Epithelial cell of proximal tubule (primary cell): ENCODE results near the gene LRRC14B. TPM values are rescaled to one million over a fixed set of nuclear protein-coding genes. Genes with fewer than 3 reads are reported as not detected.

Experiments
- DNase-seq: peaks from one replicate; pipeline ENCODE4 v3.0.0-alpha.2; 2011; ENCODE audit warnings: low read depth
- H3K4me3 ChIP-seq: 2 replicates; pipeline ENCODE4 v1.5.1; 2011; ENCODE audit warnings: low read depth, mild to moderate bottlenecking, low read length
- total RNA-seq: library from RNA; depleted of rRNA; stranded (reverse); fragments of >200 nt; gene quantifications from 2 replicates; pipeline ENCODE4 v1.2.3, GENCODE V29; 2015
- TF ChIP-seq, protein P1 (sequence below): conservative IDR thresholded peaks from 2 replicates; pipeline ENCODE4 v1.5.1; 2012; ENCODE audit warnings: low read depth, mild to moderate bottlenecking, low read length

LRRC14B gene
- total RNA-seq, 1 donor from 2014 or later, result not detected

DNA sequence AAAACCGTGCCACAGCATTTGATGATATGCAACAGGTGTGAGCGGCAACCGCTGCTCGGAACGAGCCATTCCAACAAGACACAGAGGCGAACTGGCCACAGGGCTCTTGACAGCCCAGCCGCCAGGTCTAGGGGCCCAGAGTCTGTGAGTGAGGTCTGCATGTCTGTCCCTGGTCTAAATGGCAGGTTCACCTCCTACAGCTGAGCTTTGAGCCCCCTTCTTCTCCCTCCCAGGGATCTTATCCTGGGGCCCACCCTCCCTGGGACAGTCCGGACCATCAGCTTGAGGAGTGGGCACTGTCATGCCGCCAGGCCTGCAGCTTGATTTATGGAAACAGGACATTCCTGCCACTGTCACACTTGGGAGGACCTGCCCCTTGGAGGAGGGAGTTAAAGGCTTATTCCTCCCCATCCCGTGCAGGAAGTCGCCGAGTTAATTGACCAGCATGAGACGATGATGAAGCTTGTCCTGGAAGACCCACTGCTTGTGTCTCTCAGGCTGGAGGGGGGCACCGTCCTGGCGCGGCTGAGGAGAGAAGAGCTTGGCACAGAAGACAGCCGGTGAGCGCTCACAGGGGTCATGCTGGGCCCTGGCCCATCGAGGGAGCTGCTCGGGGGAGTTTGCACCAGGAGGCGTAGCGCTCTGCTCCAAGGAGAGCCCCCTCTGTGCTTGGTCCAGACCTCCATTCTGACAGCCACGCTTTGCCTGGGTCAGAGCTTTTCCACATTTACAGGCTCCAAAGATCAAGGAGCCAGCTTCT, 35.5 kb upstream of the LRRC14B start:
- H3K4me3 ChIP-seq, result no peak overlapping the region
- TF ChIP-seq, protein P1, sequence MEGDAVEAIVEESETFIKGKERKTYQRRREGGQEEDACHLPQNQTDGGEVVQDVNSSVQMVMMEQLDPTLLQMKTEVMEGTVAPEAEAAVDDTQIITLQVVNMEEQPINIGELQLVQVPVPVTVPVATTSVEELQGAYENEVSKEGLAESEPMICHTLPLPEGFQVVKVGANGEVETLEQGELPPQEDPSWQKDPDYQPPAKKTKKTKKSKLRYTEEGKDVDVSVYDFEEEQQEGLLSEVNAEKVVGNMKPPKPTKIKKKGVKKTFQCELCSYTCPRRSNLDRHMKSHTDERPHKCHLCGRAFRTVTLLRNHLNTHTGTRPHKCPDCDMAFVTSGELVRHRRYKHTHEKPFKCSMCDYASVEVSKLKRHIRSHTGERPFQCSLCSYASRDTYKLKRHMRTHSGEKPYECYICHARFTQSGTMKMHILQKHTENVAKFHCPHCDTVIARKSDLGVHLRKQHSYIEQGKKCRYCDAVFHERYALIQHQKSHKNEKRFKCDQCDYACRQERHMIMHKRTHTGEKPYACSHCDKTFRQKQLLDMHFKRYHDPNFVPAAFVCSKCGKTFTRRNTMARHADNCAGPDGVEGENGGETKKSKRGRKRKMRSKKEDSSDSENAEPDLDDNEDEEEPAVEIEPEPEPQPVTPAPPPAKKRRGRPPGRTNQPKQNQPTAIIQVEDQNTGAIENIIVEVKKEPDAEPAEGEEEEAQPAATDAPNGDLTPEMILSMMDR, result no peak
- no peak for DNase-seq

DNA sequence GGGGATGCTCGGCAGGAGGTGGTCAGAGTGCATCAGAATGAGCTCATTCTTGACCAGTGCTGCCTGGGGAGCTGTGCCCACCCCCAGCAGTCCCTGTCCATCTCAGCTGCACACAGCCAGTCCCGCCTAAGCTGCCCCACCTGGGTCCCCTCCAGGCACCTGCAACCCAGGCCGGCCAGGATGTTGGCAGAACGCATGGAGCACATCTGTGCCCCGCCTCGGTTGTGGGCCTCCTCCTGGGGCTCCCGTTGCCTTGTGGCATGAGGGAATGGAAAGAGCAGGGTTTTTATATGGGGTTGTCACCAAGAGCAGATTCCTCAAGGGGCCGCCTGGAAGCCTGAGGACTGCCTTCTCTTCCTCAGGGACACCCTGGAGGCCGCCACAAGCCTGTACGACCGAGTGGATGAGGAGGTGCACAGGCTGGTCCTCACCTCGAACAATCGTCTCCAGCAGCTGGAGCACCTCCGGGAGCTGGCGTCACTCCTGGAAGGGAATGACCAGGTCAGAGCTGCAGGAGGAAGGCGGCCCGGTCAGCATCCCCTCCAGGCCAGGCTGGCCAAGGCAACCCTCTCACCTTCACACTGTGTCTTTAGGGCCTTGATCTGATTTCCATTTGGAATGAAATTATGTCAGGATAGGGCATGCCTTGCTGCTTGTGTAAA, 34.8 kb upstream of the LRRC14B start:
- no peak overlapping the region for H3K4me3 ChIP-seq
- DNase-seq, result no peak
- TF ChIP-seq, protein P1, result no peak

DNA sequence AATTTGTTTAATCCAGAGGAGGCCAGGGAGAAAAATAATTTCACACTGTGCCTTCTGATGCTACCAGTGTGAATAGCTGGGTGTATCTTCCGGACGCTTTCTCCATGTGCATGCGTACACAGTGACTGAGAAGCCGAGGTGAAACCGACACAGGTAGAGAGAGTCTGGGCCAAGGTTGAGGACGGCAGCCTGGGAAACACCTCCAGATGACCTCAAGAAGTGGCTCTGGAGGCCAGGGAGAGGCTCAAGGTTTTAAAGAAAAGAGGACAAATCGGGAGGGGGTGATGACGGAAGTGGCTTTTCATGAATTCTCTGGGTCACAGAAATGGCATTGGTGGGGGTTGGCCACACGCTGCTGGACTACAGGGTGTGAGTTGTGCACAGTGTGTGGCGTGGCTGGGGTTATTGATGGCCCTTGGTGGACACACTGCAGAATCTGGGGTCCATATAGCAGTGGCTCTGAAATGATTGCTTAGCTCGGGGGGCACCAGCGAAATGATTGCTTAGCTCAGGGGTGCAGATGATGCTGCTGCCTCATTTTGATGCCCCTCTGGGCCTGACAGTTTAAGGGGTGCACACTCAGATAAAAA, 34.1 kb upstream of the LRRC14B start:
- DNase-seq, result no peak
- TF ChIP-seq, protein P1, result no peak
- no peak overlapping the region for H3K4me3 ChIP-seq

DNA sequence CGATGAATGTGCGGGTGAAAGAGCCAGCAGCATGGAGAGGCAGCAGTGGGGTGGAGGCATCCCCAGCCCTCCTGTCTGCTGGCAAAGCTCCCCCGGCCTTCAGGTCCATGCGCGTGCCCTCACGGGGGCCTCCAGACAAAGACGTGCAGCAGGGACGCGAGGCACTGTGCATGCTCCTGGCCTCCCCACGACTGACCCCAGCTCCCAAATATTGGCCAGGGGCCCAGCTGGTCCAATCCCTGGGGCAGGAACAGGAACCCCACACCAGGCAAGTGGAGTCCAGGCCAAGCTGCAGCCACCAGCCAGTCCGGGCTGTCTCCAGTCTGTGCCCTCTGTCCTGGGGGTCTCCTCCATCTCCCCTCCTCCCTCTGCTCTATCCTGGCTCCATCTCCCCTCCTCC, 33.5 kb upstream of the LRRC14B start:
- TF ChIP-seq, protein P1, result no peak
- no peak overlapping the region for H3K4me3 ChIP-seq
- DNase-seq, result no peak

DNA sequence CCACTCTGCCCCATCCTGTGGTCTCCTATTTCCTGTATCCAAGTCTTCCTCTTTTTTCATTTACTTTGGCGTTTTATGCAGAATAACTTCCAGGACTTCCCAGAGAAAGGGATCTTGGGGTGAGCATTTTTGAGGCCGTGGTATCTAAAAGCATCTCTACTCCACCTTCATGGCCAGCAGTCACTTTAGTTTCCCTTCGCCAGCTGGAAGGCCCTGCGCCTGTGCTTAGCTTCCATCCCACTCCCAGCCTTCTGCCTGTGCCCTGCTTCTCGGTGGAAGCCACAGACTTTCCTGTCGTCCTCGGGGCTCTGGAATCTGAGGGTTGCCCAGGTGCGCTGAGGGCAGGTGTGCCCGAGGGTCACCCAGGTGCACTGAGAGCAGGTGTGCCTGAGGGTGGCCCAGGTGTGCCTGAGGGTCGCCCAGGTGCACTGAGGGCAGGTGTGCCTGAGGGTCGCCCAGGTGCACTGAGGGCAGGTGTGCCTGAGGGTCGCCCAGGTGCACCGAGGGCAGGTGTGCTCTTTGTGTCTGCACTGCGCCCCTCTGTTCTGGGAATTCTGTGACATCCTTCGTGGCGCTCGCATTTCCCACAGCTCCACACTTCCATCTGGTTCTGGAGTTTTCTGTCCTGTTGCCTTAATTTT, 32.4 kb upstream of the LRRC14B start:
- TF ChIP-seq, protein P1, result no peak
- no peak overlapping the region for H3K4me3 ChIP-seq
- no peak for DNase-seq

DNA sequence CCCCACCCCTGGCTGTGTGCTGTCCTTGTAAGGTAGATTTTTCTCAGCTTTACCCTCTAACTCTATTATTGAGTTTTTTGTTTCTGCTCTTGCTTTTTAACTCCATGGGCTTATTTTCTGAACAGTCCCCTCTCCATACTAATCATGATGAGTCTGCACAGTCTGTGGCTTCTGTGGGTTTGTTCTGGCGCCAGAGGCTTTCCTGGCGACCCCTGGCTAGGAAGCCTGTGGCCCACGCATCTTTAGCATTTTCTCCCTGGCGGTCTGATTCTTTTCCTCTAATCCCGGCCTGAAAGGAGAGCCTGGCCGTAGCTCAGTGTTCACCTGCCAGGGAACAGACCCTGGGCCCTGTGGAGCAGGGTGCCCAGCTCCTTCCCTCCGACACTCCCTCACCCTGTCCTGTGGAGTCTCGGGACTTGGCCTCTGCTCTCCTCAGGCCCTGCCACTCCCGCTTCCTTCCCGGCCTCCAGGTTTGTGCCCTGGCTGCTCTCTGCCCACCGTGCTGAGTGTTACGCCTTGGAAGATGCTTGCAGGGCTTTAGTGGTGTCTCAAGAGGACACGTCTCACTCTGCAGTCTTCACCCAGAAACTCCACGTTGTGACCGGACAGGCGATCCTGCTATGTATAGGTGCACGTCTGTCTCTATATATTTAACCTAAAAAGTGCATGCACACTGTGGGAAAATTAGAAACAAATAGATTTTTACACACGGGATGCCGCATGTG, 31.7 kb upstream of the LRRC14B start:
- no peak for DNase-seq
- TF ChIP-seq, protein P1, result no peak
- no peak overlapping the region for H3K4me3 ChIP-seq
